DMS53 treated with DMSO at 0.1 percent for 48 hours (cell line): ENCODE data around the gene ANKRD55.
"Not testable (repeated sequence)": the region's sequence is repeated elsewhere in the genome, so short reads cannot be mapped to it uniquely, and the experiment has no call there.

Source experiments
- DNase-seq: peaks from one replicate; lab custom pipeline; 2025; ENCODE audit not compliant: unreplicated experiment; lab: John Stamatoyannopoulos, UW

ANKRD55 gene

DNA sequence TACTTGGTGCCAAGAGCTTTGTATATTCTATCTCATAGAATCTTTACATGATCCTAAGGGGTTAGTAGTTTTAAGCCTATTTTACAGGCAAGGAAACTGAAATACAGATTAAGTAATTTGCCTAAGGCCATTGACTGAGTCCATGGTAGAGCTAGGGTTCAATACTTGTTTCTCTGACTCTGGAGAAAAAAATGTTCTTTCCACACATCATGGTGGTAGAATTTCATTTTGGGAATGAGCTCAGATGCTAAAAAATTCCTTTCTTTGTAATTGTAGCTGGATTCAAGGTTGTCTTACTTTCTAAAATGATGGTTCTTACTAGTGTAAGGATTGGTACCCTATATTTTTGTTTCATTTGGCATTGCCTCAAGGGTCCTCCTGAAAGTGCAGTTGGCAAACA, 86.0 kb downstream of the ANKRD55 start:
- DNase-seq: no peak

DNA sequence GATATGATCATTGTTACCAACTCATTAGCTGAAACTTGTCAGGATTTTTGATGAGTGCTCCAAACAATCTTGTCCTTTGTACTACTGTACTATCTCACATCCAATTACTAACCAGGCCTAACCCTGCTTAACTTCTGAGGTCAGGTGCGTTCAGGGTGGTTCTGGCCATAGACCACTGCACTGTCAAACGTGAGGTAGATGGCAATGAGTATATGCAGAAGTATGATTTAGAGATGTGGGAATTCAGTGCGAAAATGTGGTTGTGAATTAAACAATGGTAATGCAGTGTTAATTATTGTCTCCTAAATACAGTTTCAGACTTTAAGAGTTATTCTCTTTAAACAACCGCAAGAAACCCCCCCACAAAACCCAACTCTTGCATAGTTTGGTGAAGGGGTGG, 86.5 kb downstream of the ANKRD55 start:
- DNase-seq: no peak

GRCh38 chr5:56145511-56145910, 87.6 kb downstream of the ANKRD55 start:
- DNase-seq: no peak

DNA sequence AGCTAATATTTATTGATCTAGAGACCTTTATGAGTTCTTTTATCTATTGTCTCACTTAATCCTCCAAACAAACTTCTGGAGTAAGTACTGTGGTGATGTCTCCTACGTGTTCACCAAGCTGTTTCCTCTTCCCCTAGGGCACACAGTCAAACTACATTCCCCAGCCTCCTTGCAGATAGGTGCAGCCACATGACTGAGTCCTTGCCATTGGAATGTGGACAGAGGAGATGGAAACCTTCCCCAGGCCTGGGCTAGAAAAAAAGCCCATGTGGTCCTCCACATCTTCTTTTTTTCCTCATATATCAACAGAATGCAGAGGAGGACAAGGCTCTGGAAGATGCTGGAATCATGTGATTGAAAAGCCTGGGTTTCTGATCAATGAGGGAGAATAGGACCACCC, 88.0 kb downstream of the ANKRD55 start:
- no peak for DNase-seq

DNA sequence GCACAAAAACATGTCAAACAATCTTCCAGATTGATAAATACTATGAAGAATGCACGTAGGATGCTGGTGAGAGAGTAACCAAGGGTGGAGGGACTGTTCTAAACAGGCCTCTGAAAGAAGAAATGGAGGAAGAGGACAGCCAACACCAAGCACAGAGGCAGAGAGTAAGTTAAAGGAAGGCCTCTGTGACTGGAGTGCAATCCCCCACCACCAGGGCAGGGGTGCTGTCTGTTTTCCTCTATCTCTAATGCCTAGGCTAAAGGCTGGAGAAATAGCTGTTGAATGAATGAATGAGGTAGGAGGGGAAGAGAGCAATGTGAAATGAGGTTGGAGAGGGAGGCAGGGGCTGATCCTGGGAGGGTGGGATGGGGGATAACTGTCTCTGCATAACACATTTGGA, 88.9 kb downstream of the ANKRD55 start:
- no peak for DNase-seq

GRCh38 chr5:56143373-56143714, 89.8 kb downstream of the ANKRD55 start:
- DNase-seq: no peak

DNA sequence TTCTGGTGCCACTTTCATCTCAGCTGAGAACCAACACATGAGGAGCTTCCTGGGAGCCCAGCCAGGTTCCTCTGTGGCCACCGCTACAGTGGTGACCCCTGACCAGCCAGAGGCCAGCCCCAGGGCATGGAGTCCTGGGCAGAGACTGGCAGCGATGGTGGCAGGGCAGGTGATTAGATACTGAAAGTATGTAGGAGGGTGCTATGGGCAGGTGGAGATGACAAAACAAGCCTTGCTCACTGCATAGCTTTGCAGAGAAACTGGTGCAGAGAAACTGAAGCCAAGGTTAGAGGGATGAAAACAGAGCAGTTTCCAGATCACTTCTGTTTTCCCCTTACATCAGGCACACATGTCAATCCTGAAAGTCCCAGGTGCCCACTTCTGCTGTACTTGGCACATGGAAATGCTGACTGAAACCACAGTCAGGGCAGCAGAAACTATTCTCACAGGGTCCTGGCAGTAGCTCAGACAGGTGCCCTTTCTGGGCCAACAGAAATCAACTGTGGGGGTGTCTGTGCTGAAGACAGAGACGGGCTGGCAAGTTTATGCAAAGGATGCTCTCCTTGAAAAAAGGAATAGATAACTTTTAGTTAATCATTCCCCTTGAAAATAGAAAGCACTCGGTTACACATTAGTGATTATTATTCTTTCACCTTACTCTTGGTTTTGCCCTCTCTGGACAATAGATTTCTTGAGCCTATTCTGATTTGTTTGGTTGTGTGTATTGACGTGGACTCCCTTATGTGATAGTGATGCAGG, 90.3 kb downstream of the ANKRD55 start:
- DNase-seq: no peak

GRCh38 chr5:56142233-56142613, 90.9 kb downstream of the ANKRD55 start:
- DNase-seq: no peak

- DNase-seq: no peak
Measured at GRCh38 chr5:56140073-56140472, 93.1 kb downstream of the ANKRD55 start.

DNA sequence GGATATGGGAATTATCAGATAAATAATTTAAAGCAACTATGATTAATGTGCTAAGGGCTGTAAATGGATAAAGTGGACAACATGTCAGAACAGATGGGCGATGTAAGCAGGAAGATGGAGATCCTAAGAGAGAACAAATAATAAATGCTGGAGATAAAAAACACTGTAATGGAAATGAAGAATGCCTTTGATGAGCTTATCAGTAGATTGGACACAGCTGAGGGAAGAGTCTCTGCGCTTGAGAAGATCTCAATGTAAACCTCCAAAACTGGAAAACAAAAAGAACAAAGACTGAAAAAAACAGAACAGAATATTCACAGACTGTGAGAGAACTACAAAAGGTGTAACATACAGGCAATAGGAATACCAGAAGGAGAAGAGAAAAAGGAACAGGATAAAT, 102.5 kb downstream of the ANKRD55 start:
- DNase-seq: no peak

DNA sequence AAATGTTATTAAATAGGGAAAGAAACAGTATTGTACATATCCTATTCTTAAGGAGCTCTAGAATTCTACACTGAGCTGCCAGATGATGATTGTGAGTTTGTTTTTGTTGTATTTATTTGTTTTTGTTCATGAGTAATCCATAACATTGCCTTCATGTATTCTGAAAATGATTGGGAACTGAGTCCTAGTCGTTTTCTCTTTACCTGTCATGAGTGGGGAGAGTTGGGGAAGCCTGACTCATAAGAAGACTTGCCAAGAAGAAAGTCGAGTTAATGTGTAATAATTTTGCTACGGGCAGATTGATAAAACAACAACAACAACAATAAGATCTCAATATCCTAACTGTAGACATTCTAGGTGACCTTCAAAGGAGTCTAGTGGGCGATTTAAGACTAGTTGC, 103.8 kb downstream of the ANKRD55 start:
- no peak for DNase-seq

DNA sequence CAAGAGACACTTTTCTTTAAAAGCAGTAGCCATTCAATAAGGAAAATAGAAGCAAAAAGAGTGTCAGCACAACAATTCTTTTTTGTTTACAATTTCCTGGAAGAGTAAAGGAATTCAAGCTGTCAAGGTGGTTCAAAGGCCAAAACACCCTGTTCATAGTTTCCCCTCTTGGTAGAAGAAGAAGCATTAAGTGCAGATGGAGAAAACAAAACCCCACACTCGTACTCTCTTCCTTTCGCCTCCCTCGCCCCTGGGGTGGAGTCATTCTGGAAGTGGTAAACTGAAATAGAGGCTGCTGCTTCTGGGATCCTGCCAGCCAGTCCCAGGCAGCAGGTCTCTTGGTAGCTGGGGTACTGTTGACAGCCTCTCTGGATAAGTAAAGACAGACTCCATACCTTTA, 105.0 kb downstream of the ANKRD55 start:
- no peak for DNase-seq

- DNase-seq: no peak
Measured at GRCh38 chr5:56126487-56127179, 106.5 kb downstream of the ANKRD55 start.

GRCh38 chr5:56123531-56124243, 109.4 kb downstream of the ANKRD55 start:
- DNase-seq: peak; percentile 44

GRCh38 chr5:56122360-56122985, 110.7 kb downstream of the ANKRD55 start:
- DNase-seq: not testable (repeated sequence)

GRCh38 chr5:56119050-56119449, 114.1 kb downstream of the ANKRD55 start:
- DNase-seq: no peak

DNA sequence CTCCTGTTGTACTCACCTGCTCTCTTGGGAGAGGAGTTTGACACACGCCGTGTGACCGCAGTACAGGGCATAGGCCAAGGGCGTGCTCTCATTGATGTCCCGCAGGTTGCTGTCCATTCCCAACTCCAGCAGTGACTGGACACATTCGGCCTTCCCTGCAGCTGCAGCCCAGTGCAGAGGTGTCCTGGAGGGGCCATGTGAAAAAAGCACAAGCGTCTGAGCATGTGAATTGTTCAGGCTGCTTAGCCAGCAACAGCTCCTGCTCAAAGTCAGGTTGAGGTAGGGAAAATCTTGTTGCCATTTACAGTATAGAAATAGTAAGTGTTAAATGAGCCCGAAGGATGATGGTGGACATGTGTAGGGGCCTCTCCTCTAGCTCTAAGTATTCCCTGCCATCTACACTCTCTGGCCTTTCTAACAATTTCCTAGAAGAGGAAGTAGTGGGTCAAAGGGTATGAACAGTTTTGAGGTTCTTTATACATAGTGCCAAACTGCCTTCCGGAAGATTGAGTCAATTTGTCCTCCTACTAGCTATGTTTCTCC, 116.5 kb downstream of the ANKRD55 start:
- DNase-seq: no peak

- DNase-seq: no peak
Measured at GRCh38 chr5:56115589-56115988, 117.5 kb downstream of the ANKRD55 start.

- no peak for DNase-seq
Measured at GRCh38 chr5:56112526-56113121, 120.5 kb downstream of the ANKRD55 start.

DNA sequence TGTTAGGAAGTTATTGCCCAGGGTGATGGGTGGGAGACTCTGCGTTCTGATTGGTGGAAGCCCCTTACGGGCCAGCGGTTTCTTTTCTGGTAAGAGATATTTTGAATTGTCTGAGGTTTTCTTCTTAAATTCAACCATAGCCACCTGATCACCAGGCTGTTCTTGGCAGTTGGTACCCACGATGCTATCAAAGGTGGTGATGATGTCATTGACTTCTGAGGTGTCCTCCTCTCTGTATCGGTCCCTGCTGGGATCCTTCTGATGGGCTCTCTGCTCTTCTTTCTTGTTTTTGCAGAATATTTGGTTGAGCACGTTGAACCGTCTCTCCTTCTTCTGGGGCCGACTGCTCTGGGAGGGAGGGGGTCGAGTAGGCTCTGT, 121.7 kb downstream of the ANKRD55 start:
- no peak for DNase-seq
